GM12865 (cell line): Measurements from ENCODE around the gene NF1.

Experiments used
- DNase-seq: peaks from one replicate; pipeline ENCODE4 v3.0.0; 2010; ENCODE audit warnings: low read depth
- H3K4me3 ChIP-seq: 2 replicates; pipeline ENCODE4 v1.5.1; 2011; ENCODE audit warnings: mild to moderate bottlenecking, low read depth, low read length, control low read depth
- CTCF ChIP-seq: IDR thresholded peaks from 2 replicates; pipeline ENCODE4 v1.5.1; 2011; ENCODE audit warnings: low read length, control low read depth, low read depth, inconsistent platforms; ENCODE audit not compliant: insufficient read depth; ENCODE audit errors: missing control alignments

The NF1 gene

GRCh38 chr17:31297090-31297489 is 202.3 kb downstream of the NF1 start, which contains the start of gene OMG:
TSS of gene OMG (minus strand) at chr17:31297239. CDS start at chr17:31296331, 908 bp downstream.
- no peak for TF ChIP-seq CTCF
- no peak for DNase-seq
- no peak within 1 kb of the TSS for H3K4me3 ChIP-seq

DNA sequence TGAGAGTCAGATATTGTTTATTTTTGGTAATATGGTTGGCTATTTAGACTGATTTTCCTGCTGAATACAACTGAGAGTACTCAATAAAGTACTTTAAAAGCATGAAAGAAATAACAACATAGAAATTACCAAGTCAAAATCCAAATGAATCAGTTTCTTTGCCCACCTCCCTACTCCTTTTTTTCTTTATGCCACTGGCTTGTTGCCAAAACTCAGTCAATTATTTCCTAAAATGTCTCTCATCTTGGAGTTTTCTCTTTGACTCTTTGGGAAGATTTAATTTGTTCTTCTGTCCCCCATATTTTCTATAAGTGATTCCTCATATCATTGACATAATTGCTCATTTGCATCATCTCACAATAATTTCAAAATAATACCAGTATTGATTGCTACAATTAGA is 204.8 kb downstream of the NF1 start:
- no peak overlapping the region for H3K4me3 ChIP-seq
- DNase-seq: no peak
- TF ChIP-seq CTCF: no peak

DNA sequence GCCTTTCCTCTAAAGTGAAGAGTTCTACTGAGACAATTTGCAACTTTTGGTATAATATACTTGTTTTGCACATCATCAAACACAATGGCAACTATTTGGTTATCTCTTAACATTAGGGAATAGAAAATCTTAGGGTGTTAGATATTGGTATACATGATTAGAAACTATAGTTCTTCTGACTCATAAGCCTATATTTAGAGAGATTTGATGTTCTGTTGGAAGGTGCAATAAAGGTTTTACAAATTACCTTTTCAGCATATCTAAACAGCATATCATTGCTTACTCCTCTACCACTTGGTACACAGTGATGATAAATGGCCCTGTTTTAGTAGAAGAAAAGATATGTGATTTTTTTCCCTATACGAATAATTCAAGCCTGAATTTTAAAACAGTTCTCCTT is 212.9 kb downstream of the NF1 start:
- H3K4me3 ChIP-seq: peak overlapping the region; percentile 44; the same call in 1 of the 2 replicates
- TF ChIP-seq CTCF: no peak
- no peak for DNase-seq

GRCh38 chr17:31308372-31309334 is 213.9 kb downstream of the NF1 start:
- peak; percentile 70 for DNase-seq
- peak overlapping the region; percentile 89 for H3K4me3 ChIP-seq
- no peak for TF ChIP-seq CTCF

GRCh38 chr17:31309556-31309955 is 214.8 kb downstream of the NF1 start:
- peak; percentile 75 for DNase-seq
- no peak for TF ChIP-seq CTCF
- peak overlapping the region; percentile 89 for H3K4me3 ChIP-seq

- peak overlapping the region; percentile 89 for H3K4me3 ChIP-seq
- no peak for TF ChIP-seq CTCF
- DNase-seq: peak; percentile 56
Measured at GRCh38 chr17:31310260-31310659, 215.5 kb downstream of the NF1 start.
